Vagina (tissue), 2 donors: ENCODE results near the gene FMN2. TPM values are rescaled to one million over a fixed set of nuclear protein-coding genes. Genes with fewer than 3 reads are reported as not detected.

ENCODE experiments used
- DNase-seq, 2 donors: peaks; one replicate each; pipeline ENCODE4 v3.0.0-alpha.2; 2017; ENCODE audit errors: extremely low spot score in 2 of 2
- H3K27ac ChIP-seq: fragments of 200-600 bp; sonication (generic); one replicate; pipeline ENCODE4 v1.5.1; 2019
- H3K27me3 ChIP-seq: fragments of 200-600 bp; sonication (generic); one replicate; pipeline ENCODE4 v1.5.1; 2019
- H3K36me3 ChIP-seq, 2 donors: fragments of 200-600 bp; sonication (generic); one replicate each; pipeline ENCODE4 v1.5.1; 2017 to 2019
- H3K4me1 ChIP-seq: fragments of 200-600 bp; sonication (generic); one replicate; pipeline ENCODE4 v1.5.1; 2019
- H3K4me3 ChIP-seq, 2 donors: fragments of 200-600 bp; sonication (generic); 1 replicate in 1 of 2; 2 replicates in 1 of 2; pipeline ENCODE4 v1.5.1; 2016 to 2019
- H3K9me3 ChIP-seq: fragments of 200-600 bp; sonication (generic); one replicate; pipeline ENCODE4 v1.5.1; 2019
- POLR2A ChIP-seq, 2 donors: fragments of 450-650 bp; IDR thresholded peaks; one replicate each; pipeline ENCODE4 v1.6.1; 2017; ENCODE audit warnings: antibody characterized with exemption in 2 of 2, mild to moderate bottlenecking in 2 of 2, moderate library complexity in 2 of 2
- POLR2AphosphoS5 ChIP-seq, 2 donors: sonication (generic); formaldehyde crosslinking; IDR thresholded peaks; one replicate each; pipeline ENCODE4 v1.9.0; 2017; ENCODE audit warnings: antibody characterized with exemption in 2 of 2, mild to moderate bottlenecking in 2 of 2, low read depth in 1 of 2; ENCODE audit not compliant: insufficient read depth in 1 of 2
- intact Hi-C: fragments of 100-400 bp; cut with DNase I; formaldehyde crosslinking; loops from one replicate; pipeline ENCODE4 v1.15.1; 2023
- total RNA-seq: library from RNA; depleted of rRNA; stranded (reverse); fragments of >200 nt; gene quantifications from one replicate; pipeline ENCODE4 v1.2.3, GENCODE V29; 2016
- TF ChIP-seq, protein P1 (sequence below), 3 experiments: fragments of 450-650 bp in 2 of 3; fragments of 200-600 bp in 1 of 3; sonication (generic) in 1 of 3; IDR thresholded peaks; one replicate each; pipeline ENCODE4 v1.5.1; 2017 to 2019; ENCODE audit warnings: antibody characterized with exemption in 3 of 3, mild to moderate bottlenecking in 2 of 3, moderate library complexity in 2 of 3

The FMN2 gene
- total RNA-seq, 1 donor from 2014 or later: not detected

DNA sequence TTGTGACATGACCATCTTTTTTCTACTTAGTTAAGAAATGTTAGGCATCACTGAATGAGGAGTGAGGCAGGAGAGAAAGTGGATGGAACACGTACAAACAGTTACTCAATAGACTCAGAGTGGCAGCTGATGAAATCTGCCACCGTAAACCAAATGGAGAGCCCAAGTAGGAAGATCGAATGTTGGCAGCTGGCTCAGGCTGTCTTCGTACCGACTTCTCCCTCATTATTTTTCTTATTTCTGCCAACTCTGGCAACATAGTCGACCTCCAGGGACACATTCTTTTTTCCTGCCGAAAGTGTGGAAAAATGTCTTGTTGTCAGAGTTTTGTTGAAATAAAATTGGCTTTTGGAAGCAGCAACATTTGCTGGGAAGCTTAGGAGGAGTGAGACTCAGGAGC, 377.0 kb downstream of the FMN2 start:
- Histone ChIP-seq H3K27ac (no peak overlapping the region), H3K4me1 (no peaks in the 10 kb centered on the region), H3K36me3 (no peaks in the 10 kb centered on the region), H3K4me3 (no peak overlapping the region), H3K9me3 (no peaks in the 10 kb centered on the region), H3K27me3 (no peaks in the 10 kb centered on the region)
- TF ChIP-seq, protein P1, sequence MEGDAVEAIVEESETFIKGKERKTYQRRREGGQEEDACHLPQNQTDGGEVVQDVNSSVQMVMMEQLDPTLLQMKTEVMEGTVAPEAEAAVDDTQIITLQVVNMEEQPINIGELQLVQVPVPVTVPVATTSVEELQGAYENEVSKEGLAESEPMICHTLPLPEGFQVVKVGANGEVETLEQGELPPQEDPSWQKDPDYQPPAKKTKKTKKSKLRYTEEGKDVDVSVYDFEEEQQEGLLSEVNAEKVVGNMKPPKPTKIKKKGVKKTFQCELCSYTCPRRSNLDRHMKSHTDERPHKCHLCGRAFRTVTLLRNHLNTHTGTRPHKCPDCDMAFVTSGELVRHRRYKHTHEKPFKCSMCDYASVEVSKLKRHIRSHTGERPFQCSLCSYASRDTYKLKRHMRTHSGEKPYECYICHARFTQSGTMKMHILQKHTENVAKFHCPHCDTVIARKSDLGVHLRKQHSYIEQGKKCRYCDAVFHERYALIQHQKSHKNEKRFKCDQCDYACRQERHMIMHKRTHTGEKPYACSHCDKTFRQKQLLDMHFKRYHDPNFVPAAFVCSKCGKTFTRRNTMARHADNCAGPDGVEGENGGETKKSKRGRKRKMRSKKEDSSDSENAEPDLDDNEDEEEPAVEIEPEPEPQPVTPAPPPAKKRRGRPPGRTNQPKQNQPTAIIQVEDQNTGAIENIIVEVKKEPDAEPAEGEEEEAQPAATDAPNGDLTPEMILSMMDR (IDR thresholded peaks at IDR 0.05): no peak
- TF ChIP-seq POLR2A (IDR thresholded peaks at IDR 0.05): no peak
- TF ChIP-seq POLR2AphosphoS5 (IDR thresholded peaks at IDR 0.05; ENCODE audit: insufficient read depth in 1 of 2, low read depth in 1 of 2): no peak
- DNase-seq: no peak
- intact Hi-C loops: no loop called here

DNA sequence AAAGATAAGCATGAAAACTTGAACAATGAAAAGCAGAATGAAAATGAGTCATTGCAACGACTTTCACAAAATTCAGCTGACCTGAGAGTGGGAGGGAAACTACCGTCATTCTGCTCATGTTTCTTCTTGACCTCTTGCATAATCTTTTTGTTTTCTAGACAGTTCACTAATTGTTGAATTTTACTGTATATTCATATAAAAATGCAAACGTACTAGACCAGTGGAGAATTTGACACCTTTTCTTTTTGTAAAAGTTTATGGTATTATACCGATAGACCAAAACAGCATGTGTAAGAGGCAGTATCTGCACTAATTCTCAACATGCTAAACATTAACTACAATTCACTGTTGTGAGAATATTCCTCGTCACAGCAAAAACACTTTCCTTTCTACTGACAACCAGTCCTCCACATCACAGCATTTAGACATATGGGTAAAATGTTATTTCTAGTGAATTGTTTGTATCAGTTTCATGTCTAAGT, 382.5 kb downstream of the FMN2 start:
- TF ChIP-seq, protein P1 (IDR thresholded peaks at IDR 0.05): no peak
- TF ChIP-seq POLR2A (IDR thresholded peaks at IDR 0.05) (no peak), POLR2AphosphoS5 (IDR thresholded peaks at IDR 0.05; ENCODE audit: insufficient read depth in 1 of 2, low read depth in 1 of 2) (no peak)
- Histone ChIP-seq H3K4me1 (no peaks in the 10 kb centered on the region), H3K4me3 (no peak overlapping the region), H3K36me3 (no peaks in the 10 kb centered on the region), H3K9me3 (no peaks in the 10 kb centered on the region), H3K27me3 (no peaks in the 10 kb centered on the region), H3K27ac (no peak overlapping the region)
- no peak for DNase-seq
- intact Hi-C loops: no loop called here

DNA sequence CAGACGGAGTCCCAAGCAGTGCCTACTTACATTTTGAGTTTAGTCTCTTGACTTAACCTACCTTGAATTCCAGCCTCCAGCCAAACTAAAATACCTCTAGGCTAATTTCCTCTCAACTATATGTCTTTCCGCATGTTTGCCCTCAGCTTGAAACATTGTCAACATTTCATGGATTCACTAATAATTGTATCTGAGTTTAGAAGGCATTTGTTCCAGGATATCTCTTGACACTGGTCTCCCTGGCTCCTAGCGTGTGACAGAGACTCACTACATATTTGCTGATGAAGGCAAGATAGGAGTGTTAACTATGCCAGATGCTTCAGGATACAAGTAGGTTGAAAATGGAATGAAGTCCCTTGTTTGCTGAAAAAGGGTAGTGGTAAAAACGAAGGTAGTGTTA, 384.1 kb downstream of the FMN2 start:
- DNase-seq: no peak
- intact Hi-C loops: no loop called here
- Histone ChIP-seq H3K9me3 (no peaks in the 10 kb centered on the region), H3K4me1 (no peaks in the 10 kb centered on the region), H3K36me3 (no peaks in the 10 kb centered on the region), H3K27ac (no peak overlapping the region), H3K4me3 (no peak overlapping the region), H3K27me3 (no peaks in the 10 kb centered on the region)
- TF ChIP-seq, protein P1 (IDR thresholded peaks at IDR 0.05): no peak
- TF ChIP-seq POLR2AphosphoS5 (IDR thresholded peaks at IDR 0.05; ENCODE audit: insufficient read depth in 1 of 2, low read depth in 1 of 2) (no peak), POLR2A (IDR thresholded peaks at IDR 0.05) (no peak)

DNA sequence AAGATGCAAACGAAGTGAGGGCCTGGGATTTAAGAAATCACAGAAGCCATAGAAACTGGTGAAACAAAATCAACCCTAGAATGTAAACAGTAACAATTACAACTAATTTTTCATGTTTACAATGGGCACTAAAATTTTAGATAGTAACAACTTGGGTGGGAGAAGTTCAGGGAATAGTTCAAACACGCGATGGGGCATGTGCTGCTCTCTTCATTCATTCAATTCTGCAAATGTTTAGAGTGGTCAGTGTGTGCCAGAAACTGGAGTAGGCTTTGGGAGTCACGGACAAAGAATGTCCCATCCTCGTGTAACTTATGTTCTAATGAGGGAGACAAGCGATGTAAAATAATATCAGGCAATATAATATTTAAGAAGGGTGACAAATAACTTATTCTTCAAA, 386.9 kb downstream of the FMN2 start:
- Histone ChIP-seq H3K27ac (no peak overlapping the region), H3K27me3 (no peaks in the 10 kb centered on the region), H3K4me3 (no peak overlapping the region), H3K9me3 (no peaks in the 10 kb centered on the region), H3K36me3 (no peaks in the 10 kb centered on the region), H3K4me1 (no peaks in the 10 kb centered on the region)
- no peak for DNase-seq
- intact Hi-C loops: no loop called here
- TF ChIP-seq POLR2A (IDR thresholded peaks at IDR 0.05) (no peak), POLR2AphosphoS5 (IDR thresholded peaks at IDR 0.05; ENCODE audit: insufficient read depth in 1 of 2, low read depth in 1 of 2) (no peak)
- TF ChIP-seq, protein P1 (IDR thresholded peaks at IDR 0.05): no peak

DNA sequence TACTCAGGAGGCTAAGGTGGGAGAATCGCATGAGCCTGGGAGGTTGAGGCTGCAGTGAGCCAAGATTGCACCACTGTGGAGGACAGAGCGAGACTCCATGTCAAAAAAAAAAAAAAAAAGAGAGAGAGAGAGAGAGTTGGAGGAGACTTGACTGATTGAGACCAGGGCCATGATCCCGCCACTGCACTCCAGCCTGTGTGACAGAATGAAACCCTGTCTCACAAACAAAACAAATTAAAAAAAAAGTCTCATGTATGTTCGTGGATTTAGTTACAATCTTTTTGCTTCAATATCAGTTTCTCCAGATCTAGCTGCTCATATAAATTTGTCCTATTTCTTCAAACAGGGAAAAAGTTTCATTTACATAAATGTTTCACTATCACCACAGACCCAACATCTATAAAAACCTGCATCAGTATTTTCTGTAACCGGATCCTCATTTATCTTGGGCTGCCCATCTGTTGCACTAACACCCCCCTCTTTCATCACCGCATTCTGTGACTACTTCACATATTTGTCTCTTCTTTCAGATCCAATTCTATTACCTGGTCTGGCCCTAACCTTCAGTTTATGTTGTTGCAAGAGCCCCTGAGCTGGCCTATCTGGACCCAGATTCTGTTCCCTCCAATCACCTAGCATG, 393.2 kb downstream of the FMN2 start:
- intact Hi-C loops: no loop called here
- TF ChIP-seq POLR2A (IDR thresholded peaks at IDR 0.05): no peak
- no peak for TF ChIP-seq POLR2AphosphoS5 (IDR thresholded peaks at IDR 0.05; ENCODE audit: insufficient read depth in 1 of 2, low read depth in 1 of 2)
- TF ChIP-seq, protein P1 (IDR thresholded peaks at IDR 0.05): no peak
- DNase-seq: no peak
- H3K4me3 ChIP-seq: no peak overlapping the region
- no peaks in the 10 kb centered on the region for H3K9me3 ChIP-seq
- no peak overlapping the region for H3K27ac ChIP-seq
- H3K27me3 ChIP-seq: no peaks in the 10 kb centered on the region
- H3K4me1 ChIP-seq: no peaks in the 10 kb centered on the region
- no peaks in the 10 kb centered on the region for H3K36me3 ChIP-seq
